HG02973 (cell line): ENCODE results near the gene HAL.

Experiments
- ATAC-seq: cut with Tn5 transposase; IDR thresholded peaks from one replicate; pipeline ENCODE4 v1.9.1; 2021; ENCODE audit warnings: moderate library complexity; ENCODE audit not compliant: unreplicated experiment

HAL gene

GRCh38 chr12:95943330-95943842, 52.8 kb downstream of the HAL start, which contains the start of gene AMDHD1:
AMDHD1 (plus strand) TSS chr12:95943331; CDS start chr12:95943399, 68 bp downstream.
- ATAC-seq: peak; percentile 54

- peak; percentile 95 for ATAC-seq
These were observed 53.4 kb downstream of the HAL start, which contains the start of gene CCDC38 for GRCh38 chr12:95942524-95943329. CCDC38 (minus strand) TSS chr12:95942614; CDS start chr12:95936509, 6,105 bp downstream.

- no peak for ATAC-seq
These were observed 54.0 kb downstream of the HAL start for GRCh38 chr12:95942101-95942523.

- ATAC-seq: no peak
These were observed 55.6 kb downstream of the HAL start for GRCh38 chr12:95940514-95940913.
